Body of pancreas (tissue), 4 donors: Measurements from ENCODE around the gene MAP3K9.

Experiments
- POLR2A ChIP-seq, 3 donors: fragments of 450-650 bp; IDR thresholded peaks; one replicate each; pipeline ENCODE4 v1.6.1; 2016; ENCODE audit warnings: antibody characterized with exemption in 3 of 3, mild to moderate bottlenecking in 2 of 3
- TF ChIP-seq, protein P1 (sequence below), 7 experiments: fragments of 450-650 bp in 4 of 7; fragments of 200-600 bp in 3 of 7; sonication (generic) in 3 of 7; IDR thresholded peaks; one replicate each; pipeline ENCODE4 v1.5.1; 2016 to 2019; ENCODE audit warnings: antibody characterized with exemption in 7 of 7

DNA sequence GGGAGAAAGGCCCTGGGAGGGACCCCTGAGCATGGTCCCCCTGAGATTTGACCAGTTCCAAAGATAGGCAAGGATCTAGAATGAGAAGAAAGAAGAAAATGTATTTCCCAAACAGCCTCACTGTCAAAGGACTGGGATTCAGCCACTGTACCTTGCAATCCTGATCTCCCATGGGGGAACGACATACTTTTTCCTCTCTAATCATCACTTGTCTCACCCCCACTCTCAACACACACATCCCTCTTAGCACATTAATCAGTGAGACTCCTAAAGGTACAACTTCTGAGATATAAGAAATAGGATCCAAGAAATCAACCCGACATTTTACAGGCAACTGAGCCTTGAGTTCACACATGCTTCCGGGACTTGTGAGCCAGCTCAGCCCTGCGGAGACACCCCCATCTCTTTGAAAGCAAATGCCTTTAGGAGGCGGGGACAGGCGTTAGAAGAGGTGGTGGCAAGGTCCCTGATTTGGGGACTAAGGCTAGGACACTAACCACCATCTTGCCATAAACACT, 1.4 kb downstream of the MAP3K9 start:
- TF ChIP-seq POLR2A (IDR thresholded peaks at IDR 0.05), result no peak
- TF ChIP-seq, protein P1, sequence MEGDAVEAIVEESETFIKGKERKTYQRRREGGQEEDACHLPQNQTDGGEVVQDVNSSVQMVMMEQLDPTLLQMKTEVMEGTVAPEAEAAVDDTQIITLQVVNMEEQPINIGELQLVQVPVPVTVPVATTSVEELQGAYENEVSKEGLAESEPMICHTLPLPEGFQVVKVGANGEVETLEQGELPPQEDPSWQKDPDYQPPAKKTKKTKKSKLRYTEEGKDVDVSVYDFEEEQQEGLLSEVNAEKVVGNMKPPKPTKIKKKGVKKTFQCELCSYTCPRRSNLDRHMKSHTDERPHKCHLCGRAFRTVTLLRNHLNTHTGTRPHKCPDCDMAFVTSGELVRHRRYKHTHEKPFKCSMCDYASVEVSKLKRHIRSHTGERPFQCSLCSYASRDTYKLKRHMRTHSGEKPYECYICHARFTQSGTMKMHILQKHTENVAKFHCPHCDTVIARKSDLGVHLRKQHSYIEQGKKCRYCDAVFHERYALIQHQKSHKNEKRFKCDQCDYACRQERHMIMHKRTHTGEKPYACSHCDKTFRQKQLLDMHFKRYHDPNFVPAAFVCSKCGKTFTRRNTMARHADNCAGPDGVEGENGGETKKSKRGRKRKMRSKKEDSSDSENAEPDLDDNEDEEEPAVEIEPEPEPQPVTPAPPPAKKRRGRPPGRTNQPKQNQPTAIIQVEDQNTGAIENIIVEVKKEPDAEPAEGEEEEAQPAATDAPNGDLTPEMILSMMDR (IDR thresholded peaks at IDR 0.05), result no peak
